ACC112 (cell line): ENCODE results near the gene UHRF2.
"Not testable (repeated sequence)": the region's sequence is repeated elsewhere in the genome, so short reads cannot be mapped to it uniquely, and the experiment has no call there.

Experiments used
- H2AFZ ChIP-seq: fragments of 200-600 bp; sonication (generic); one replicate; pipeline ENCODE4 v1.6.0; 2017; ENCODE audit warnings: antibody characterized with exemption, low read length; ENCODE audit not compliant: unreplicated experiment
- H3K27ac ChIP-seq: fragments of 200-600 bp; sonication (generic); 2 replicates; pipeline ENCODE4 v1.5.1; 2014; ENCODE audit warnings: low read depth, mild to moderate bottlenecking, antibody characterized with exemption, low read length, moderate library complexity
- H3K27me3 ChIP-seq: fragments of 200-600 bp; sonication (generic); 2 replicates; pipeline ENCODE4 v1.6.1; 2014; ENCODE audit warnings: mild to moderate bottlenecking, antibody characterized with exemption, low read length, moderate library complexity, mixed read lengths; ENCODE audit not compliant: insufficient read depth
- H3K36me3 ChIP-seq: fragments of 200-600 bp; sonication (generic); 2 replicates; pipeline ENCODE4 v1.6.1; 2016; ENCODE audit warnings: mild to moderate bottlenecking, antibody characterized with exemption, low read length, moderate library complexity, mixed read lengths; ENCODE audit not compliant: insufficient read depth
- H3K4me1 ChIP-seq: fragments of 200-600 bp; sonication (generic); one replicate; pipeline ENCODE4 v1.6.1; 2016; ENCODE audit warnings: low read length, mixed read lengths; ENCODE audit not compliant: insufficient read depth, unreplicated experiment, control insufficient read depth
- H3K4me3 ChIP-seq: fragments of 200-600 bp; sonication (generic); 2 replicates; pipeline ENCODE4 v1.5.1; 2014; ENCODE audit warnings: mild to moderate bottlenecking, low read depth, low read length
- H3K79me2 ChIP-seq: fragments of 200-600 bp; sonication (generic); one replicate; pipeline ENCODE4 v1.6.0; 2016; ENCODE audit warnings: low read length; ENCODE audit not compliant: control insufficient read depth, unreplicated experiment, insufficient read depth

Gene UHRF2

DNA sequence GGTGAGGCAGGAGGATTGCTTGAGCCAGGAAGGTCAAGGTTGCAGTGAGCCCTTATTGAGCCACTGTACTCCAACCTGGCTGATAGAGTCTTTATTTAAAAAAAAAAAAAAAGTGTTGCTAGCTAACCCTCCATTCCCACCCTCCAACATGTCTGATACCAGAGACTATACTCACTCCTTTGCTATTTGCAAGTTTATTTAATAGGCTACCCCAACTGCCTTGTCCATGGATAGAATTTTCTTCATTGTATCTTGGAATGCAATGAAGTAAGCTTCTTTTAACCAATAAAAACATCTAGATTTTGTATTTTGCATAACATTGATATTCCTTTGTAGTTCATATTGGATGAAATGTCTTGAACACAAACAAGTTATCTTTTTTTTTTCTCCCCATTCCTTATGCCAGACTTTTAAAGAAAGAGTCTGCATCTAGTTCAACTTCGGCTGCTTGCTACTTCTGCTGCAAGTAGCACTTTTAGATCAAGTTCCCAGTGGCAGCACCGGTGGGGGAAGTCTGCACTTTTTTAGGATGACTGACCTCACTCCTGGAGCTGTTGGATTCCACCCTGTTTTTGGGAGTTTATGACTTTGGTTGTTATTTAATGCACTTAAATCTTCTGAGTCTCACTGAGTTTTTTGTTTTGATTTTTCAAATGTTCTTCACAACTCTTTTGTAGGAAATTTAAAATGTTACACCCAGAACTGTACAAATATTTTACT is 112.5 kb downstream of the UHRF2 start:
- no peak overlapping the region for H3K27ac ChIP-seq
- H3K27me3 ChIP-seq: no peaks in the 10 kb centered on the region
- no peaks in the 10 kb centered on the region for H3K79me2 ChIP-seq
- H3K4me3 ChIP-seq: no peak overlapping the region
- H3K36me3 ChIP-seq: peaks cover 10% of the 10 kb centered on the region; the same call in 1 of the 2 replicates
- H3K4me1 ChIP-seq: peaks cover 4% of the 10 kb centered on the region
- H2AFZ ChIP-seq: no peak overlapping the region

GRCh38 chr9:6535594-6535993 is 122.6 kb downstream of the UHRF2 start:
- Histone ChIP-seq H3K36me3 (no peaks in the 10 kb centered on the region), H3K27ac (no peak overlapping the region), H3K4me1 (peaks cover 5% of the 10 kb centered on the region), H3K4me3 (no peak overlapping the region), H3K79me2 (no peaks in the 10 kb centered on the region), H3K27me3 (no peaks in the 10 kb centered on the region), H2AFZ (no peak overlapping the region)

DNA sequence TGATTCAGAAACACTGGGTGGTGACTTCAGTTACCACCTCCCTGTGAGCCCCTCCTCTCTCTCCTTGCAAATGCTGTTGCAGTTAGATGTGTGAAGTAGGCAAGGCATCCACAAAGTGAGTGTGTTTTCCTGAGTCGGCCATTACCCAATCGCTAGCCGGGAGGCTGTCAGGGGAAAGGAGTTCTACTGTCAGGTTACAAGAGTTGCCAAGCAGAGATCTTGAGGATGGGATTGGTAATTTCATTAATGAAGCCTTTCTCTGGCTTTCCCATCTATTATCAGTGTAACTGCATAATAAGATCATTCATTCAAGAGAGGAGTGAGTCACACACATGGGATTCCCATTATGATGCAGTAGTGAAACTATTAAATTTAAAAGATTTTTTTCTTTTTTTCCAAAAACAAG is 125.7 kb downstream of the UHRF2 start:
- Histone ChIP-seq H3K36me3 (no peaks in the 10 kb centered on the region), H3K27me3 (no peaks in the 10 kb centered on the region), H3K4me1 (peaks cover 4% of the 10 kb centered on the region), H3K4me3 (no peak overlapping the region), H3K79me2 (no peaks in the 10 kb centered on the region), H3K27ac (no peak overlapping the region), H2AFZ (no peak overlapping the region)

DNA sequence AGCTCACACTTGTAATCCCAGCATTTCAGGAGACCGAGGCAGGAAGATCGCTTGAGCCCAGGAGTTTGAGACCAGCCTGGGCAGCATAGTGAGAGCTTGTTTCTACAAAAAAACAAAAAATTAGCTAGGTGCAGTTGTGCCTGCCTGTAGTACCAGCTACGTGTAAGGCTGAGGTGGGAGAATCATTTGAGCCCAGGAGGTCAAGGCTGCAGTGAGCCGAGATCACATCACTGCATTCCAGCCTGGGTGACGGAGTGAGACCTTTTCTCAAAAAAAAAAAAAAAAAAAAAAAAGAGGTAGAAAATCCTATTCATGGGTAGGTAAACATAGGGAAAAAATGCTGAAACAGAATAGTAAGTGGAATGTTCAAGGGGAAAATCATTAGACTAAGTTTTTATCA is 129.6 kb downstream of the UHRF2 start:
- not testable (repeated sequence) for H3K36me3 ChIP-seq, H3K27ac ChIP-seq

DNA sequence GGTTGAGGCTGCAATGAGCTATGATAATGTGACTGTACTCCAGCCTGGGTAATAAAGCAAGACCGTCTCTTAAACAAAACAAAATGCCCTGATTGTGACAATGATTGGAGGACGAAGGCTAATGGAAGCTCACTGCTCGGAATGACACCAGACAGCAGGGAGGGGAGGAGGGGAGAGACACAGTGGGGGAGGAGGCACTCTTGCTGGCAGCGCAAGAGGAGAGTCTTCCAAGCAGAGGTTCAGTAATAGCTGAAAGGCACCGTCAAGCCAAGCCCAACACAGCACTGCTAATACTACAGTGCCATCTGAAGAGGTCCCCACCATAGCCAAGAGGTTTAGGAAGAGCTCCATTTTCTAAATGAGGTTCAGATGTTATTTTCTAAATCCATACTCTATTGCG is 130.2 kb downstream of the UHRF2 start:
- Histone ChIP-seq H2AFZ (no peak overlapping the region), H3K4me1 (peaks cover 4% of the 10 kb centered on the region), H3K36me3 (no peaks in the 10 kb centered on the region), H3K79me2 (no peaks in the 10 kb centered on the region), H3K27me3 (no peaks in the 10 kb centered on the region), H3K27ac (no peak overlapping the region), H3K4me3 (no peak overlapping the region)

More for the DNA sequence above, 129.6 kb downstream of the UHRF2 start:
- H3K79me2 ChIP-seq, H3K4me1 ChIP-seq, H2AFZ ChIP-seq, H3K4me3 ChIP-seq, H3K27me3 ChIP-seq: not testable (repeated sequence)

DNA sequence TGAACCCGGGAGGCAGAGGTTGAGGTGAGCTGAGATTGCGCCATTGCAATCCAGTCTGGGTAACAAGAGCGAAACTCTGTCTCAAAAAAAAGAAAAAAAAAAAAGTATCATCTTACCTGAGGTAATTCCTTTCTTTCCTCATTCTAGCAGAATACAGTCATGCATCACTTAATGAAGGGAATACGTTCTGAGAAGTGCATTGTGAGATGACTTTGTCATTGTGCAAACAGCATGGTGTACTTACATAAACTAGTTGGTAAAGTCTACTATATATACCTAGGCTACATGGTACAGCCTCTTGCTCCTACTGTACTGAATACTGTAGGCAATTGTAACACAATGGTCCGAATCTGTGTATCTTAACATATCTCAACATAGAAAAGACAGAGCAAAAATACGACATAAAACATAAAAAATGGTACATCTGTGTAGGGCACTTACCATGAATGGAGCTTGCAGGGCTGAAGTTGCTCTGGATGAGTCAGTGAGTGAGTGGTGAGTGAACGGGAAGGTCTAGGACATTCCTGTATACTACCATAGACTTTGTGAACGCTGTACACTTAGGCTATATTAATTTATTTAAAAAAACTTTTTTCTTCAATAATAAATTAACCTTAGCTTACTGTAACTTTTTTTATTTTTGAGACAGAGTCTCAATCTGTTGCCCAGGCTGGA is 132.2 kb downstream of the UHRF2 start:
- Histone ChIP-seq H3K4me1 (no peaks in the 10 kb centered on the region), H3K27ac (no peak overlapping the region), H2AFZ (no peak overlapping the region), H3K27me3 (no peaks in the 10 kb centered on the region), H3K36me3 (no peaks in the 10 kb centered on the region), H3K79me2 (no peaks in the 10 kb centered on the region), H3K4me3 (no peak overlapping the region)

- H3K4me1 ChIP-seq: peaks cover 26% of the 10 kb centered on the region
- no peaks in the 10 kb centered on the region for H3K27me3 ChIP-seq
- no peak overlapping the region for H3K4me3 ChIP-seq
- H3K36me3 ChIP-seq: no peaks in the 10 kb centered on the region
- H3K79me2 ChIP-seq: no peaks in the 10 kb centered on the region
- H2AFZ ChIP-seq: no peak overlapping the region
- H3K27ac ChIP-seq: no peak overlapping the region
Observed at GRCh38 chr9:6549106-6549800, 136.3 kb downstream of the UHRF2 start.

GRCh38 chr9:6551136-6551535 is 138.1 kb downstream of the UHRF2 start:
- no peaks in the 10 kb centered on the region for H3K79me2 ChIP-seq
- H3K36me3 ChIP-seq: no peaks in the 10 kb centered on the region
- H3K4me3 ChIP-seq: no peak overlapping the region
- peaks cover 26% of the 10 kb centered on the region for H3K4me1 ChIP-seq
- H3K27ac ChIP-seq: no peak overlapping the region; the same call in 1 of the 2 replicates
- no peak overlapping the region for H2AFZ ChIP-seq
- H3K27me3 ChIP-seq: no peaks in the 10 kb centered on the region

GRCh38 chr9:6552033-6552432 is 139.0 kb downstream of the UHRF2 start:
- no peaks in the 10 kb centered on the region for H3K27me3 ChIP-seq
- no peaks in the 10 kb centered on the region for H3K36me3 ChIP-seq
- H3K79me2 ChIP-seq: no peaks in the 10 kb centered on the region
- H2AFZ ChIP-seq: peak overlapping the region; percentile 35
- peak overlapping the region; percentile 68 for H3K27ac ChIP-seq
- no peak overlapping the region for H3K4me3 ChIP-seq
- H3K4me1 ChIP-seq: peaks cover 26% of the 10 kb centered on the region

GRCh38 chr9:6552498-6553121 is 139.6 kb downstream of the UHRF2 start:
- Histone ChIP-seq H3K27me3 (no peaks in the 10 kb centered on the region), H2AFZ (peak overlapping the region; percentile 35), H3K4me3 (peak overlapping the region; percentile 16; the same call in 1 of the 2 replicates), H3K4me1 (peaks cover 26% of the 10 kb centered on the region), H3K79me2 (no peaks in the 10 kb centered on the region), H3K27ac (peak overlapping the region; percentile 68), H3K36me3 (no peaks in the 10 kb centered on the region)
